GM10847 (cell line): ENCODE measurements around the gene MYRF.

ENCODE experiments used
- POLR2A ChIP-seq: IDR thresholded peaks from 2 replicates; pipeline ENCODE4 v1.6.1; 2011; ENCODE audit not compliant: insufficient read length; ENCODE audit errors: extremely low read depth

The MYRF gene

DNA sequence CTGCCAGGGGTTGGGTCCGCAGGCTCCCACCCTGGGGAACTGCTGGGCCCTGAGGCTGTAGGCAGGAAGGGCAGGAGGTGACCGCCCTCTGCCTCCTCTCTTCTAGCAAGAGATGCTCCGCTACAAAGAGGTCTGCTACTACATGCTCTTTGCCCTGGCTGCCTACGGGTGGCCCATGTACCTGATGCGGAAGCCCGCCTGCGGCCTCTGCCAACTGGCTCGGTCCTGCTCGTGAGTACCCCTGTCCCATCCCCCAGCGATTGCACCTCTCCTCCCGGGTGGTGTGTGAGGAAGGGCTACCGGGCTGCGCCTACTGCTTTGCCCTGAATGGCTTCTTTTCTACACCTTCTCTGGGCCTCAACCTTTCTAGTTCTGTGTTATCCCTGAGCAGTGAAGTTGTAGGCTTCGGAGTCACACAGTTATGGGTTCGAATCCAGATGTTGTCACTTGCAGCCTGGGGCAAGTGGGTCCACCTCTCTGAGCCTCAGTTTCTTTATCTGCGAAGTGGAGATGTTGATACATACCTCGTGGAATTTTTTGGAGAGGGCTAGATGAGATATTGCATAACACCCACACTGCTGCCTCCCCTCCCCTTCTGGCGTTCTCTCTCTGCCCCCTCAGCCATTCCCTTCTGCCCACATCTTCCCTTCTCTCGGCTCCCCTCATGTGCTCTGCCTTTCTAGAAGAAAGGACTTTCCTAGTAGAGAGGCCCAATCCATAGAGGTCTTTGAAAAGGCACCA lies 21.1 kb upstream of the MYRF start:
- TF ChIP-seq POLR2A: no peak

DNA sequence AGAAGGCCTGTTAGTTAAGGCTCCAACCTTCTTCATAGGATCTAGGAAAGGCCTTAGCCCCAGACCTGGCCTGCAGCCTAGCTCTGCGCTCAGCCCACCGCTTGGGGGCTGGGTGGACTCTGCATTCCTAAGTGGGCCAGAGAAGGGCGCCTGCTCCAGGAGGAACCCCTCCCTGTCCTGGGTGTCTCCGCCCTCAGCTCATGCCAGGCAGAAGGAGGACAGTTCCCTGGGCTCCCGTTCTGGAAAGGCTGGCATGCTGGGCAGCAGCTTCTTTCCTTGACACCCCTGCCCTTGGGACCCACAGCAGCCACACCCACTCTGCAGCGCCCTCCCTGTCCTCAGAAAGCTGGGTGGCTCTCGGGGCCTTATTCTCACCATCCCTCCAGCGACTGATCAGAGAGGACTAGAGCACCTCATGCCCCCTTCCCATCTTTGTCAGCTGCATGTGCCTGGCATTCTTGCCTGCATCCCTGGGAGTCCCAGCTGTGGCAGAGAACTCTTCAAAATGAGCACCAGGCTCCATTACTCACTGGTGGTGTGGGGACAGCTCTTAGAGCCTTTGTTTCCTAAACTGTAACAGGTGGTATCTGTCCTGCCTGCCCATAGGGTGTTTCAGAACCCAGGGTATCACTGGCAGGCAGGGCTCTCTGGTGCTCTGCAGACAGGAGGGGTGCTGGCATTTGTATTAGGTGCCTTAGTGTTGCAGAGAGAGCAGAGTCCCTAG lies 20.3 kb upstream of the MYRF start:
- no peak for TF ChIP-seq POLR2A

DNA sequence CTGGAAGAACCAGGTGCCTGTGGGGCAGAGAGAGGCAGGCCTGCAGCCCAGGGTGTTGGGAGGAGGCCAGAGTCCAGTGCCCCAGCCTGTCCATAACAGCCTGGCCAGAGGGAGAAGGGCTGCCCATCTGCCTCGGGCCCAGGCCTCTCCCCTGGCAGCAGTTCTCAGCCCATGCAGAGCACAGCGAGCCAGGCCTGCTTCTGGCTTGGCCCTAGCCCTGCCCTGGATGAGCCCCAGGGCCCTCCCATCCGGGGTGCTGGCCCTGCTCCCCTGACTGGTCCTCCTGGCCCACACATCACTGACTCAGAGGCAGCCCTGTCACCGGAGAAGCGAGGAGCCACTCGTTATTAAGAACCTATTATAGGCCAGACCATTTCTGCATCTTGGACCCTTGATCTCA lies 19.7 kb upstream of the MYRF start:
- TF ChIP-seq POLR2A: no peak

DNA sequence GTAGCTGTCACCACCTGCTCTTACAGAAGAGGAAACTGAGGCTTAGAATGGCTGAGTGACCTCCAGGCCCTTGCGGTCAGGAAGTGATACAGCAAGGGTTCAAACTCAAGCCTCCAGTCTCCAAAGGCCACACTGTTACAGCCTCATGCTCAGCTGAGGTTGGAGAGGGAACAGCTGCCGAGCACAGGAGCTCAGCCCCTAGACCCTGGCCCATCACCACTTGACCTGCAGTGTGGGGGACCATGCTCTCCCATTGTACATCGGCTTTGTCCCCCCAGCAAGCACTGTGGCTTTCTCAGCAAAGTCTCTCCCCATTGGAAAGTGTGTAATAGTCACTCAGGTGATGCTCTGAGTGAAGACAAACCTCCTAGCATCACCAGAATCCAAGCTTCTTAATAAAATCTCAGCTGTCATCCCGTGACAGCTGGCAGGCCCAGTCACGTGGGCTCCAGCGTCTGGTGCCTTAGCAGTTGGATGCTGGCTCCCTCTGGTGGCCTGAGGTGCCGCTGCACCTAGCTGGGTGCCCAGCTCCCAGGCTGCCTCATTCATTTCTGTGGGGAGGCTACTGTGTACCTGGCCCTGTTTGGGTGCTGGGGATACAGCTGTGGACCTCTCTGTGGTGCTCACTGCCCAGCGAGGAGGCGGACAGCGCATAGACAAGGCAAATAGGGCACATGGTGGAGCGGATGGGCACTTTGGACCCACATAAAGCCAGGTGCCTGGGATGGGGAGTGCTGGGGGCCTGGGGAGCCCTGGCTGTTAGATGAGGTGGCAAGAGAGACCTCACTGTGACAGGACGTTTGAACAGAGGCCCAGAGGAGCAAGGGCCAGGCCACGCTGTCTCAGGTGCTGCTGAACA lies 19.1 kb upstream of the MYRF start:
- no peak for TF ChIP-seq POLR2A

DNA sequence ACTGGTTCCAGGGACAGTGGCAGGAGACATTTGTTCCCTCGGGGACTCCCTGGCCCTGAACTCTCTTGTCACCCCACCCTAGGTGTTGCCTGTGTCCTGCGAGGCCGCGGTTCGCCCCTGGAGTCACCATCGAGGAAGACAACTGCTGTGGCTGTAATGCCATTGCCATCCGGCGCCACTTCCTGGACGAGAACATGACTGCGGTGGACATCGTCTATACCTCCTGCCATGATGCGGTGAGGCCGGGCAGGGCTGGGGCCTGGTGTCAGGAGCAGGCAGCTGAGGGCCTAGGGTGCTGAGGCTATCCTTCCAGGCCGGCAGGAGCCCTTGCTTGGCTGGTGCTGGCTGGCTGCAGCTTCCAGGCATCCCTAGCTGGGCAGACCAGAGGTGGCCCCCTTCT lies 17.7 kb upstream of the MYRF start:
- TF ChIP-seq POLR2A: no peak

DNA sequence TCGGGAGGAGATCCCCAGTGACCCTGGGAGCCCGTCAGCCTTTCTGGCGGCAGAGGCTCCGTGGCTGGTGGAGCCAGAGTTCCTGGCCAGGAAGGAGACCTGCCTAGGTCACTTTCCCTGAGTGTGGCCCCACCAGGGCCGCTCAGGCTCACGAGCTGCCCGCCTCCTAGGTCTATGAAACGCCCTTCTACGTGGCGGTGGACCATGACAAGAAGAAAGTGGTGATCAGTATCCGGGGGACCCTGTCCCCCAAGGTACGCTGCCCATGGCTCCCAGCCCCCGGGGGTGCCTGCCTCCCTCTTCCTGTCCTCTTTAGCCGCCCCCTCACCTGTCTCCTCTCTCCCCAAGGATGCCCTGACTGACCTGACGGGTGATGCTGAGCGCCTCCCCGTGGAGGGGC lies 17.0 kb upstream of the MYRF start:
- TF ChIP-seq POLR2A: no peak

DNA sequence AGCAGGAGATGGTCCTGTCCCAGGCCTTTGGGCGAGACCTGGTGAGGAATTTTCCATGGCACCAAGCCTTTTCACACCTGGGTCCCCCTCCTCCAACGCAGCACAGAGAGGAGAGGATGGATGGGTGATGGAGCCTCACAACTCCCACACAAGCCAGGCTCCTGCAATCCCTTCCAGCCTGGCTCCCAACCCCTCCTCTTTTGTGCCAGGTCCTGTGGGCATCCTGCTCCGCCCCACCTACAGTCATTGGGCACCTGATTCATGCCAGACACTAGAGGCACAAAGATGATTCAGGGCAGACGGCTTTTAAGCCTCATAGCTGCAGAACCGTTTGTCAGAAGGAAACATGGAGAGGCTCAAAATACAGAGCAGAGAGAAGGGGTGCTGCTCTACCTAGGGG lies 16.1 kb upstream of the MYRF start:
- no peak for TF ChIP-seq POLR2A

DNA sequence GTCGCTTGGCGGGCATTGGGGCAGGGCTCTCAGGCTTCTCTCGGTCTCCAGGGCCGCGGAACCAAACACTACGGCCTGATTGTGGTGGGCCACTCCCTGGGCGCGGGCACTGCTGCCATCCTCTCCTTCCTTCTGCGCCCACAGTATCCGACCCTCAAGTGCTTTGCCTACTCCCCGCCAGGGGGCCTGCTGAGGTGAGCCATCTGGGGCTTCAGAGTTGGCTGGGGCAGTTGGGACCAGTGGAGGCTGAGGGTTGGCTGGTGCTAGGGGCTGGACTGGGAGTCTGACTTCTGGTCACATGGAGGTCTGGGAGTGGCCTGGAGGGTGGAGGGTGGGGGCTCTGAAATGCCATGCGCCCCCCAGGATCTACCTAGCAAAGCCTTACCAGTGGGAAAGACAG lies 15.3 kb upstream of the MYRF start:
- TF ChIP-seq POLR2A: no peak

DNA sequence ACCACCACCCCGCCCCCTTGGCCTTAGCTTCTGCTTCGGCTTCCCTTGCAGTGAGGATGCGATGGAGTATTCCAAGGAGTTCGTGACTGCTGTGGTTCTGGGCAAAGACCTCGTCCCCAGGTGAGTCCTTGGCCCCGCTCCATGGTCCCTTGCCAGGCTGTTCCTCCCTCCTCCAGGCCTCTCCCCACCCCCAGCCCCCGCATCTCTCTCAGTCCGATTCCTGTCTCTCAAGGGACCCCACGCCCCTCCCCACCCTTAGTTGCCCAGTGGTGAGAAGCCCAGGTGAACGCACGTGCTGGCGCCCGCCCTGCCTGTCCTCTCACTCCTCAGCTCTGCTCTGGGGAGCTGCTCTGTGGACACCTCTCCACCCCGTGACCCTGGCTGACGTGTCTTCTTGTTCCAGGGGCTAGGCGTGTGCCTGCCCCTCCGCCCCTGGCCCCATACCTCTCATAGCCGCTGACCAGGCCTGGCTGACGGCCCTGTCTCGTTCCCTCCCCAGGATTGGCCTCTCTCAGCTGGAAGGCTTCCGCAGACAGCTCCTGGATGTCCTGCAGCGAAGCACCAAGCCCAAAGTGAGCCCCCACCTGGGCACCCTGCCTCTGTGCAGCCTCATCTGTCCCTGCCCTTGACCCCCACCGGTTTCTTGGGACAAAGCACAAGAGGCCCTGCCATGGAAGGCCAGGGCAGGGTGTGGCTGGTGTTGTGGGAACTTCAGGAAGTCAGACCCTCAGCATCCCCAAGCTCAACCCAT lies 14.6 kb upstream of the MYRF start:
- no peak for TF ChIP-seq POLR2A

DNA sequence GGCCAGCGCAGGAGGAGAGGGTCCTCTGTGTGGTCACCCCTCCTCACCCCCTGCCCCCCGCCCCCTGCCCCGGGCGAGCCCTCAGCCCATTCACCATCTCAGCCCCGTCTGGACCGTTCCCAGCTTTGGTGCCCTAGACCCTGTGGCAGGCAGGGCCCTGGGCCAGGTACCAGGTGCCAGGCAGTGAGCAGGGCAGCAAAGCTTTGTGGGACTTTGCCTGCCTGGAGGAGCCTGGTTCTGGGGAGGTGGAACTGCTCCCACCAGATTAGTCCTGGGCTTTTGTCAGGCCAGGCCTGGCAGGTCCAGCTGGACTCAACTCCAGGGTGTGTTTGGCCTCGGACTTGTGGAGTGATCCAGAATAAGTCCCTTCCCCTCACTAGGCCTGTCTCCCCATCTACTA lies 13.7 kb upstream of the MYRF start:
- no peak for TF ChIP-seq POLR2A

DNA sequence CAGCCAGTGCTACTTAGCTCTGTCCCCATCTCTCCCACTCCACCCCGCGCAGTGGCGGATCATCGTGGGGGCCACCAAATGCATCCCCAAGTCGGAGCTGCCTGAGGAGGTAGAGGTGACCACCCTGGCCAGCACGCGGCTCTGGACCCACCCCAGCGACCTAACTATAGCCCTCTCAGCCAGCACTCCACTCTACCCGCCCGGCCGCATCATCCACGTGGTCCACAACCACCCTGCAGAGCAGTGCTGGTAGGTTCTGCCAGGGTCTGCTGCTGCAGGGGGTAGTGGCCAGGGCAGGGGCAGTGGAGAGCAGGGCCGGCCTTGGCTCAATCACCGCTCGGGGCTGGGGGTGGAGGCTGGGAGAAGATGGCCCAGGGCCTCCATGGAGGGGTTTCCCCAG lies 13.0 kb upstream of the MYRF start:
- no peak for TF ChIP-seq POLR2A

DNA sequence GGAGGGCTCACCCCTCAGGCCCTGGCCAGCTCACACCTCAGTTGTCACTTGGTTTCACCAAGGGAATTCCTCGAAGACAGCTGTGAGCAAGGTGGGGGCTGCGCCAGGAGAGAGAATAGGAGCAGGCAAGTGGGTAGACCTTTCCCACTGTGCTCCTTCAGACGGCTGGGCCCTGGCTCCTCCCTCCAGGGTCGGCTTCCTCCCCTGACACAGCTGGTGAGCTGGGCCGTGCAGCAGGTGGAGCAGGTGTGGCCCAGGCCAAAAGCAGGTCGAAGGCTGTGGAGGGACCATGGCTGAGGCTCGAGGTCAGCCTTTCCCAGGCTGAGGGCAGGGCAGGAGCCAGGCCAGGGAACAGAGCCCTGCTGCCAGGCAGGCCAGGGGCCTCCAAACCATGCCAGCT lies 12.5 kb upstream of the MYRF start:
- no peak for TF ChIP-seq POLR2A

DNA sequence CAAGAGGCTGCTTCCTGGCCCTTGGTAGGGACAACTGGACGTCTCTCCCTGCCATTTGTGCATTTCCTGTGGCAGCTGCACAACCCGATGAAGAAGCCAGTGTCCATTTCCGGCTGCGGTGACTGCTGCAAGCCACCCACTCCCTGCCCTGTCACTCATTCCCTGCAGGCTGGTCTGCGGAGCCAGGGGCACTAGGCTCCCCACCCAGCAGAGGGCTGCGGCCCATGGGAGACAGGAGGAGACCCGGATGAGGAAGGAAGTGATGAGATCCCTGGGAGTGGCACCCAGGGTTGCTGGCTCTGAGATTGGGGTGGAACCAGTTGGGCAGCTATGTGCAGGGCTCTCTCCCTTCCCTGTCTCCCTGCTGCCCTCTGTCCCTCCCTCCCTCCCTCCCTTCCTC lies 10.0 kb upstream of the MYRF start:
- no peak for TF ChIP-seq POLR2A

DNA sequence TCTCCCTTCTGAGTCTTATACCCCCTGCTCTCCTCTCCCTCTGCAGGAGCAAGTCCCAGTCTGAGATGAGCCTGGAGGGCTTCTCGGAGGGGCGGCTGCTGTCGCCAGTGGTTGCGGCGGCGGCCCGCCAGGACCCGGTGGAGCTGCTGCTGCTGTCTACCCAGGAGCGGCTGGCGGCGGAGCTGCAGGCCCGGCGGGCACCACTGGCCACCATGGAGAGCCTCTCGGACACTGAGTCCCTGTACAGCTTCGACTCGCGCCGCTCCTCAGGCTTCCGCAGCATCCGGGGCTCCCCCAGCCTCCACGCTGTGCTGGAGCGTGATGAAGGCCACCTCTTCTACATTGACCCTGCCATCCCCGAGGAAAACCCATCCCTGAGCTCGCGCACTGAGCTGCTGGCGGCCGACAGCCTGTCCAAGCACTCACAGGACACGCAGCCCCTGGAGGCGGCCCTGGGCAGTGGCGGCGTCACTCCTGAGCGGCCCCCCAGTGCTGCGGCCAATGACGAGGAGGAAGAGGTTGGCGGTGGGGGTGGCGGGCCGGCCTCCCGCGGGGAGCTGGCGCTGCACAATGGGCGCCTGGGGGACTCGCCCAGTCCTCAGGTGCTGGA lies 8.8 kb upstream of the MYRF start:
- TF ChIP-seq POLR2A: no peak

DNA sequence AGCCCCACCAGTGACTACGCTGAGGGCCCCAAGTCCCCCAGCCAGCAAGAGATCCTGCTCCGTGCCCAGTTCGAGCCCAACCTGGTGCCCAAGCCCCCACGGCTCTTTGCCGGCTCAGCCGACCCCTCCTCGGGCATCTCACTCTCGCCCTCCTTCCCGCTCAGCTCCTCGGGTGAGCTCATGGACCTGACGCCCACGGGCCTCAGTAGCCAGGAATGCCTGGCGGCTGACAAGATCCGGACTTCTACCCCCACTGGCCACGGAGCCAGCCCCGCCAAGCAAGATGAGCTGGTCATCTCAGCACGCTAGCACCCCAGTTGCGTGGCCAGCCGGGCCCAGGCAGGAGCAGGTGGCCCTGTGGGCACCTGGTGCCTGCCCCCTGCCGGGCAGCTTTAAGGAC lies 8.3 kb upstream of the MYRF start:
- no peak for TF ChIP-seq POLR2A
